ENCODE results near the gene NR5A1. TPM values are rescaled to one million over a fixed set of nuclear protein-coding genes. Genes with fewer than 3 reads are reported as not detected.

The NR5A1 gene
- total and polyA plus RNA-seq, 2 experiments from 2014 or later, result 0.21 TPM; not detected in 1

DNA sequence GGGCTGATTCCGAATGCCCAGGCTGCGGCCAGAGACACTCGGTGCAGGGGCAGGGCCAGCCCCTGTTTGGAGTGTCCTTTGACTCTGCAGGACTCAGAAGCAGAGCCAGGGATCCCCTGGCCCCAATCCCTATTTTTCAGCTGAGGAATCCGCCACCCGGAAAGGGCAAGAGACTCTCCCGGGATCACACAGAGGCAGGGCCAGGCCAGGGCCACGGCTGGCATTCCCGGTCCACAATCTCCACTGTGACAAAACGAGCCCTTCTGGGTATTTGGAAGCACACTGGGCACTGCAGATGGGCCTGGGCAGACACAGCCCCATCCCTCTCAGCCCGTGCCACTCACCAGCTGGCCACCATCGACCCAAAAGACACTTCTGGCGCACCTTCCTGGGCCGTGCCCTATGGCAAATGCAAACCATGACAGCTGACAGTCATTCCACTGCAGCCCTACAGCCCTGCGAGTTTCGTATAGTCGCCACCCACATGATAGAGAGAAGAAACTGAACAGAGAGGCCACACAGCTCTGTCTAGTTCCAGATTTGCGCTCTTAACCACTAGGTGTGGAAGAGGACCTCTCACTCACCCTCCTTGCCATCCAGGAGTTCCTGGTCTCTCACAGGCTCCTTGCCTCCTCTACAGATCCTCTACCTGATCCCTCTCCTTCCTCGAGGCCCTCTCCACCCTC is 13.3 kb downstream of the NR5A1 start:
- H2AFZ ChIP-seq, result no peak overlapping the region
- no peak overlapping the region for H3K4me3 Mint-ChIP-seq
- H3K9me2 ChIP-seq (ENCODE audit: insufficient read depth), result no peaks in the 10 kb centered on the region
- no peaks in the 10 kb centered on the region for H3K36me3 Mint-ChIP-seq (ENCODE audit: low read depth)
- H3K36me3 ChIP-seq (ENCODE audit: insufficient read depth), result no peaks in the 10 kb centered on the region
- no peak for ATAC-seq
- no peak overlapping the region for H3K4me3 ChIP-seq
- no peaks in the 10 kb centered on the region for H3K27me3 ChIP-seq (ENCODE audit: insufficient read depth)
- no peak overlapping the region for H3K4me2 ChIP-seq
- H3F3A ChIP-seq (replicated peaks; ENCODE audit: low read depth), result no peaks in the 10 kb centered on the region
- no peak for DNase-seq (ENCODE audit: low spot score)
- TF ChIP-seq NANOG (IDR thresholded peaks at IDR 0.05; ENCODE audit: borderline replicate concordance) (no peak), EZH2 (IDR thresholded peaks at IDR 0.05; ENCODE audit: low read depth, unreplicated experiment) (no peak), EZH2phosphoT487 (IDR thresholded peaks at IDR 0.05; ENCODE audit: unreplicated experiment) (no peak), JUNB (IDR thresholded peaks at IDR 0.05; ENCODE audit: unreplicated experiment) (no peak), ZNF114 (CRISPR knock-in tag; IDR thresholded peaks at IDR 0.05) (no peak), CREB1 (CRISPR knock-in tag; IDR thresholded peaks at IDR 0.05; ENCODE audit: low read depth) (no peak), POLR2AphosphoS5 (IDR thresholded peaks at IDR 0.05; ENCODE audit: low read depth) (no peak), STAT1 (IDR thresholded peaks at IDR 0.05; ENCODE audit: unreplicated experiment) (no peak), ZNF331 (CRISPR knock-in tag; IDR thresholded peaks at IDR 0.05; ENCODE audit: low read depth) (no peak)
- TF ChIP-seq, protein P1, sequence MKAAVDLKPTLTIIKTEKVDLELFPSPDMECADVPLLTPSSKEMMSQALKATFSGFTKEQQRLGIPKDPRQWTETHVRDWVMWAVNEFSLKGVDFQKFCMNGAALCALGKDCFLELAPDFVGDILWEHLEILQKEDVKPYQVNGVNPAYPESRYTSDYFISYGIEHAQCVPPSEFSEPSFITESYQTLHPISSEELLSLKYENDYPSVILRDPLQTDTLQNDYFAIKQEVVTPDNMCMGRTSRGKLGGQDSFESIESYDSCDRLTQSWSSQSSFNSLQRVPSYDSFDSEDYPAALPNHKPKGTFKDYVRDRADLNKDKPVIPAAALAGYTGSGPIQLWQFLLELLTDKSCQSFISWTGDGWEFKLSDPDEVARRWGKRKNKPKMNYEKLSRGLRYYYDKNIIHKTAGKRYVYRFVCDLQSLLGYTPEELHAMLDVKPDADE (IDR thresholded peaks at IDR 0.05), result no peak
- TF ChIP-seq, protein P2, sequence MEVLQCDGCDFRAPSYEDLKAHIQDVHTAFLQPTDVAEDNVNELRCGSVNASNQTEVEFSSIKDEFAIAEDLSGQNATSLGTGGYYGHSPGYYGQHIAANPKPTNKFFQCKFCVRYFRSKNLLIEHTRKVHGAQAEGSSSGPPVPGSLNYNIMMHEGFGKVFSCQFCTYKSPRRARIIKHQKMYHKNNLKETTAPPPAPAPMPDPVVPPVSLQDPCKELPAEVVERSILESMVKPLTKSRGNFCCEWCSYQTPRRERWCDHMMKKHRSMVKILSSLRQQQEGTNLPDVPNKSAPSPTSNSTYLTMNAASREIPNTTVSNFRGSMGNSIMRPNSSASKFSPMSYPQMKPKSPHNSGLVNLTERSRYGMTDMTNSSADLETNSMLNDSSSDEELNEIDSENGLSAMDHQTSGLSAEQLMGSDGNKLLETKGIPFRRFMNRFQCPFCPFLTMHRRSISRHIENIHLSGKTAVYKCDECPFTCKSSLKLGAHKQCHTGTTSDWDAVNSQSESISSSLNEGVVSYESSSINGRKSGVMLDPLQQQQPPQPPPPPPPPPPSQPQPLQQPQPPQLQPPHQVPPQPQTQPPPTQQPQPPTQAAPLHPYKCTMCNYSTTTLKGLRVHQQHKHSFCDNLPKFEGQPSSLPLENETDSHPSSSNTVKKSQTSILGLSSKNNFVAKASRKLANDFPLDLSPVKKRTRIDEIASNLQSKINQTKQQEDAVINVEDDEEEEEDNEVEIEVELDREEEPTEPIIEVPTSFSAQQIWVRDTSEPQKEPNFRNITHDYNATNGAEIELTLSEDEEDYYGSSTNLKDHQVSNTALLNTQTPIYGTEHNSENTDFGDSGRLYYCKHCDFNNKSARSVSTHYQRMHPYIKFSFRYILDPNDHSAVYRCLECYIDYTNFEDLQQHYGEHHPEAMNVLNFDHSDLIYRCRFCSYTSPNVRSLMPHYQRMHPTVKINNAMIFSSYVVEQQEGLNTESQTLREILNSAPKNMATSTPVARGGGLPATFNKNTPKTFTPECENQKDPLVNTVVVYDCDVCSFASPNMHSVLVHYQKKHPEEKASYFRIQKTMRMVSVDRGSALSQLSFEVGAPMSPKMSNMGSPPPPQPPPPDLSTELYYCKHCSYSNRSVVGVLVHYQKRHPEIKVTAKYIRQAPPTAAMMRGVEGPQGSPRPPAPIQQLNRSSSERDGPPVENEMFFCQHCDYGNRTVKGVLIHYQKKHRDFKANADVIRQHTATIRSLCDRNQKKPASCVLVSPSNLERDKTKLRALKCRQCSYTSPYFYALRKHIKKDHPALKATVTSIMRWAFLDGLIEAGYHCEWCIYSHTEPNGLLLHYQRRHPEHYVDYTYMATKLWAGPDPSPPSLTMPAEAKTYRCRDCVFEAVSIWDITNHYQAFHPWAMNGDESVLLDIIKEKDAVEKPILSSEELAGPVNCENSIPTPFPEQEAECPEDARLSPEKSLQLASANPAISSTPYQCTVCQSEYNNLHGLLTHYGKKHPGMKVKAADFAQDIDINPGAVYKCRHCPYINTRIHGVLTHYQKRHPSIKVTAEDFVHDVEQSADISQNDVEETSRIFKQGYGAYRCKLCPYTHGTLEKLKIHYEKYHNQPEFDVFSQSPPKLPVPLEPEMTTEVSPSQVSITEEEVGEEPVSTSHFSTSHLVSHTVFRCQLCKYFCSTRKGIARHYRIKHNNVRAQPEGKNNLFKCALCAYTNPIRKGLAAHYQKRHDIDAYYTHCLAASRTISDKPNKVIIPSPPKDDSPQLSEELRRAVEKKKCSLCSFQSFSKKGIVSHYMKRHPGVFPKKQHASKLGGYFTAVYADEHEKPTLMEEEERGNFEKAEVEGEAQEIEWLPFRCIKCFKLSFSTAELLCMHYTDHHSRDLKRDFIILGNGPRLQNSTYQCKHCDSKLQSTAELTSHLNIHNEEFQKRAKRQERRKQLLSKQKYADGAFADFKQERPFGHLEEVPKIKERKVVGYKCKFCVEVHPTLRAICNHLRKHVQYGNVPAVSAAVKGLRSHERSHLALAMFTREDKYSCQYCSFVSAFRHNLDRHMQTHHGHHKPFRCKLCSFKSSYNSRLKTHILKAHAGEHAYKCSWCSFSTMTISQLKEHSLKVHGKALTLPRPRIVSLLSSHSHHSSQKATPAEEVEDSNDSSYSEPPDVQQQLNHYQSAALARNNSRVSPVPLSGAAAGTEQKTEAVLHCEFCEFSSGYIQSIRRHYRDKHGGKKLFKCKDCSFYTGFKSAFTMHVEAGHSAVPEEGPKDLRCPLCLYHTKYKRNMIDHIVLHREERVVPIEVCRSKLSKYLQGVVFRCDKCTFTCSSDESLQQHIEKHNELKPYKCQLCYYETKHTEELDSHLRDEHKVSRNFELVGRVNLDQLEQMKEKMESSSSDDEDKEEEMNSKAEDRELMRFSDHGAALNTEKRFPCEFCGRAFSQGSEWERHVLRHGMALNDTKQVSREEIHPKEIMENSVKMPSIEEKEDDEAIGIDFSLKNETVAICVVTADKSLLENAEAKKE (CRISPR knock-in tag; IDR thresholded peaks at IDR 0.05), result no peak
- TF ChIP-seq, protein P3, sequence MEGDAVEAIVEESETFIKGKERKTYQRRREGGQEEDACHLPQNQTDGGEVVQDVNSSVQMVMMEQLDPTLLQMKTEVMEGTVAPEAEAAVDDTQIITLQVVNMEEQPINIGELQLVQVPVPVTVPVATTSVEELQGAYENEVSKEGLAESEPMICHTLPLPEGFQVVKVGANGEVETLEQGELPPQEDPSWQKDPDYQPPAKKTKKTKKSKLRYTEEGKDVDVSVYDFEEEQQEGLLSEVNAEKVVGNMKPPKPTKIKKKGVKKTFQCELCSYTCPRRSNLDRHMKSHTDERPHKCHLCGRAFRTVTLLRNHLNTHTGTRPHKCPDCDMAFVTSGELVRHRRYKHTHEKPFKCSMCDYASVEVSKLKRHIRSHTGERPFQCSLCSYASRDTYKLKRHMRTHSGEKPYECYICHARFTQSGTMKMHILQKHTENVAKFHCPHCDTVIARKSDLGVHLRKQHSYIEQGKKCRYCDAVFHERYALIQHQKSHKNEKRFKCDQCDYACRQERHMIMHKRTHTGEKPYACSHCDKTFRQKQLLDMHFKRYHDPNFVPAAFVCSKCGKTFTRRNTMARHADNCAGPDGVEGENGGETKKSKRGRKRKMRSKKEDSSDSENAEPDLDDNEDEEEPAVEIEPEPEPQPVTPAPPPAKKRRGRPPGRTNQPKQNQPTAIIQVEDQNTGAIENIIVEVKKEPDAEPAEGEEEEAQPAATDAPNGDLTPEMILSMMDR (conservative IDR thresholded peaks at IDR 0.05; ENCODE audit: low read depth in 2 of 2), result no peak
- H3K9me3 Mint-ChIP-seq, result no peaks in the 10 kb centered on the region
- H3K27ac ChIP-seq (ENCODE audit: low read depth), result no peak overlapping the region
- H3K79me2 ChIP-seq (replicated peaks; ENCODE audit: insufficient read depth), result no peaks in the 10 kb centered on the region
- H3K4me1 ChIP-seq (ENCODE audit: insufficient read depth), result no peaks in the 10 kb centered on the region
- H3K27me3 Mint-ChIP-seq (ENCODE audit: insufficient read depth, low read depth, poor library complexity), result peaks cover 6% of the 10 kb centered on the region
- peaks cover 11% of the 10 kb centered on the region for H3K4me1 Mint-ChIP-seq
- H4K20me1 ChIP-seq (replicated peaks; ENCODE audit: insufficient read depth), result no peaks in the 10 kb centered on the region
- H3K27ac Mint-ChIP-seq, result no peak overlapping the region

All from GM23338 (cell line).